Renal cortical epithelial cell (primary cell): ENCODE results near the gene CPZ. TPM values are rescaled to one million over a fixed set of nuclear protein-coding genes. Genes with fewer than 3 reads are reported as not detected.
"Not testable (repeated sequence)": the region's sequence is repeated elsewhere in the genome, so short reads cannot be mapped to it uniquely, and the experiment has no call there.

Experiments
- DNase-seq: peaks from one replicate; pipeline ENCODE4 v3.0.0-alpha.2; 2011; ENCODE audit warnings: low read depth
- total RNA-seq: library from RNA; depleted of rRNA; stranded (reverse); fragments of >200 nt; gene quantifications from 2 replicates; pipeline ENCODE4 v1.2.3, GENCODE V29; 2014

The CPZ gene
- total RNA-seq, 1 donor from 2014 or later: 0.20 TPM

- DNase-seq: no peak
Measured at GRCh38 chr4:8556341-8557150, 36.0 kb upstream of the CPZ start.

GRCh38 chr4:8557151-8558076 lies 35.2 kb upstream of the CPZ start:
- no peak for DNase-seq

GRCh38 chr4:8558080-8558960 lies 34.2 kb upstream of the CPZ start:
- DNase-seq: no peak

- no peak for DNase-seq
Measured at GRCh38 chr4:8559011-8559410, 33.6 kb upstream of the CPZ start.

- DNase-seq: no peak
Measured at GRCh38 chr4:8559524-8560264, 32.9 kb upstream of the CPZ start.

GRCh38 chr4:8560265-8561047 lies 32.1 kb upstream of the CPZ start:
- no peak for DNase-seq

- no peak for DNase-seq
Measured at GRCh38 chr4:8564595-8564994, 28.0 kb upstream of the CPZ start.

- DNase-seq: no peak
Measured at GRCh38 chr4:8568068-8568668, 24.4 kb upstream of the CPZ start.

- DNase-seq: no peak
Measured at GRCh38 chr4:8570201-8570600, 22.4 kb upstream of the CPZ start.

GRCh38 chr4:8571702-8572685 lies 20.6 kb upstream of the CPZ start:
- no peak for DNase-seq

- no peak for DNase-seq
Measured at GRCh38 chr4:8573266-8573665, 19.3 kb upstream of the CPZ start.

- no peak for DNase-seq
Measured at GRCh38 chr4:8574796-8575370, 17.7 kb upstream of the CPZ start.

GRCh38 chr4:8575457-8575856 lies 17.1 kb upstream of the CPZ start:
- no peak for DNase-seq

GRCh38 chr4:8576591-8576990 lies 16.0 kb upstream of the CPZ start:
- DNase-seq: not testable (repeated sequence)

- no peak for DNase-seq
Measured at GRCh38 chr4:8577046-8577445, 15.5 kb upstream of the CPZ start.

GRCh38 chr4:8577972-8578371 lies 14.6 kb upstream of the CPZ start:
- DNase-seq: no peak

- DNase-seq: no peak
Measured at GRCh38 chr4:8578717-8579116, 13.8 kb upstream of the CPZ start.
